Activated naive CD8-positive, alpha-beta T cell (primary cell): Measurements from ENCODE around the gene LMNA.
A peak's percentile ranks its signal among the peaks of the same experiment; 100 is the strongest.

Experiments
- H3K27ac Mint-ChIP-seq: one replicate; pipeline ENCODE4 v1.8.0; 2021; ENCODE audit warnings: mixed read lengths
- H3K27me3 Mint-ChIP-seq: one replicate; pipeline ENCODE4 v1.8.0; 2021; ENCODE audit warnings: mixed read lengths
- H3K36me3 Mint-ChIP-seq: one replicate; pipeline ENCODE4 v1.8.0; 2021; ENCODE audit warnings: mixed read lengths
- H3K4me1 Mint-ChIP-seq: one replicate; pipeline ENCODE4 v1.8.0; 2021; ENCODE audit warnings: low read depth, mixed read lengths
- H3K4me3 Mint-ChIP-seq: one replicate; pipeline ENCODE4 v1.8.0; 2021; ENCODE audit warnings: mild to moderate bottlenecking, mixed read lengths
- H3K9me3 Mint-ChIP-seq: one replicate; pipeline ENCODE4 v1.8.0; 2021; ENCODE audit warnings: low read depth, mixed read lengths

The LMNA gene

GRCh38 chr1:156077430-156077760 is 37.1 kb upstream of the LMNA start:
- peaks cover 2% of the 10 kb centered on the region for H3K27me3 Mint-ChIP-seq
- H3K27ac Mint-ChIP-seq, result no peak overlapping the region
- no peaks in the 10 kb centered on the region for H3K36me3 Mint-ChIP-seq

GRCh38 chr1:156078728-156079127 is 35.8 kb upstream of the LMNA start:
- no peak overlapping the region for H3K4me3 Mint-ChIP-seq
- peaks cover 4% of the 10 kb centered on the region for H3K4me1 Mint-ChIP-seq
- no peaks in the 10 kb centered on the region for H3K36me3 Mint-ChIP-seq
- H3K27ac Mint-ChIP-seq, result no peak overlapping the region
- no peaks in the 10 kb centered on the region for H3K9me3 Mint-ChIP-seq
- peaks cover 4% of the 10 kb centered on the region for H3K27me3 Mint-ChIP-seq

More at GRCh38 chr1:156077430-156077760, 37.1 kb upstream of the LMNA start:
- no peak overlapping the region for H3K4me3 Mint-ChIP-seq
- H3K9me3 Mint-ChIP-seq, result no peaks in the 10 kb centered on the region
- peaks cover 2% of the 10 kb centered on the region for H3K4me1 Mint-ChIP-seq

DNA sequence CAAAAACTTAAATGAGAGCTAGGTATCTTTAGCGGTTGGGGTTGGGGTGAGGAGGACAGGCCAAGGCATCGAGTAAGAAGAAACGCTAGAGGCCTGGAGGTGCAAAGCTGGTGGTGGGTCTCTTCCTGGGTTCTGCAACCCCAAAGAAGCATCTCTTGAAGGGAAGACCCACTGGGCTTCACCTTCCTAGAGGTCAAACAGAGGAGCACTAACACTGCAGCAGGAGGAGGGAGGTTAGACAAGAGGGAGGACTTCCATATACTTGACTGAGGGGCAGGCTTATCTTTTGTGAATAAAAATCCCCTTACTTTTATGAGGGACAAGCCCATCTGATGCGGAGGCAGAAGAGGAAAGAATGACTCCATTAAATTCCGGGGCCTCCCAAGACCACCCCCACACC is 34.7 kb upstream of the LMNA start:
- Mint-ChIP-seq H3K4me3 (peak overlapping the region; percentile 59), H3K36me3 (no peaks in the 10 kb centered on the region), H3K27me3 (peaks cover 7% of the 10 kb centered on the region)

DNA sequence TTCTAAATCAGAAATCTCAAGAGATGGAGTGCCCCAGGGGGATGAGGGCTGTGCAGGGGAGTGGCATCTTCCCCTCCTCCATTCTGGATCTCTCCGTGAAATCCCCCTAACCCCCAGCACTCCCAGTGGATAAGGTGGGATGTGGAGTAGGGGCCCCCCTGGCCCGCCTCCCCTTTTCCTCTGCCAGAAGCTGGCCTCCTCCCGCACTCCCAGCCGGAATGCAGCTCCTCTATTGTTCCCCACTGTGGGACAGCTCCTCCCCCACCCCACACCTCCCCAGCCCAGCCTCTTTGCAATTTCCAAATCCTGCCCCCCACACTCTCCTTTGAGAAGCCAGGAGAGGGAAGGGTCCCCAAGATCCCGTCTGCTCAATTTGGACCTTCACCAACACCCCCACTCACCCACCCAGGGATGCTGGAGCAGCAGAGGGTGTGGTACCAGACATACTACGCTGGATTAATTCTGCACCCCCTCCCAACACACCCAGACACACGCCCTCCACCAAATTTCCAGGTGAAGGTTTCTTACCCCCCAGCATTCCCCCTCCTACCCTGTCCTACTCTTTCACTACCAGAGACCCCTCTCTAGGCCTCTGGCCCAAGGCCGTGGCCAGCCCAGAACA is 34.2 kb upstream of the LMNA start:
- H3K27ac Mint-ChIP-seq, result no peak overlapping the region
- H3K9me3 Mint-ChIP-seq, result no peaks in the 10 kb centered on the region
- H3K27me3 Mint-ChIP-seq, result peaks cover 10% of the 10 kb centered on the region
- H3K36me3 Mint-ChIP-seq, result no peaks in the 10 kb centered on the region
- H3K4me1 Mint-ChIP-seq, result peaks cover 6% of the 10 kb centered on the region
- no peak overlapping the region for H3K4me3 Mint-ChIP-seq

More for the DNA sequence above, 34.7 kb upstream of the LMNA start:
- Mint-ChIP-seq H3K4me1 (peaks cover 6% of the 10 kb centered on the region), H3K27ac (peak overlapping the region; percentile 22), H3K9me3 (no peaks in the 10 kb centered on the region)

- Mint-ChIP-seq H3K27ac (no peak overlapping the region), H3K4me1 (peaks cover 6% of the 10 kb centered on the region), H3K9me3 (no peaks in the 10 kb centered on the region), H3K27me3 (peaks cover 11% of the 10 kb centered on the region), H3K4me3 (peak overlapping the region; percentile 75), H3K36me3 (no peaks in the 10 kb centered on the region)
Measured at GRCh38 chr1:156080863-156081179, 33.7 kb upstream of the LMNA start.

DNA sequence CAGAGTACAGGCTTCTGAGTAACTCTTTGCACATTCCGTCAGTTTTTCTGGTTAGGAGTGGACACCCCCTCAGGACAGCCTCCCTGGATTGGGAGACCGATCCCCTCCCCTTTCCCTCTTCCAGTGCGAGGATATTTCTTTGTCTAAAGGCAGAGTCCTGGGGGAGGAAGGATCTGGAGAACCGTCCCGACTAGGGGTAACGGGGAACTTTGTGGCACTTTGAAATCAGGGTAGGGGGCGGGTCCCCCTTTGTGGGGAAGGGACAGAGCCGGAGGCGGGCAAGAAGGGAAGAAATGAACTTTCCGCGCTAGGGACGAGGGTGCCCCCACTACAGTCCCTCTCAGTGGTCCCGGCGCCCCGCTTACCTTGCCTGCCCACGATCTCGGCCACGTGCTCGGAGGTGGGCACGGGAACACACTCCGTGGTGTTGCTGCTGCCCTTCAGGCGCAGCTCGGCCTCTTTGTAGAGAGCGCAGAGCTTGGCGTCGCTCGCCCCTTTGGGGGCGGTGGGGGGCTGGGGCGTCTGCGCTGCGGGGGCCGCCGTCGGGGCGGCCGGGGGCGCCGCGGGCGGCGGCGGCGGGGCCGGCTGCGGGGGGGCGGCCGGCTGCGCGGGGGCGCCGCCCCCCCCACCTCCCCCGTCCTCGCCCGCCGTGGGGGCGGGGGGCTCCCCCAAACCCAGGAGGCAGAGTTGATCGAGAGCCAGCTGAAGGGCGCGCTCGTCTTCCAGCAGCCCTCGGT is 33.2 kb upstream of the LMNA start:
- Mint-ChIP-seq H3K36me3 (no peaks in the 10 kb centered on the region), H3K4me3 (peak overlapping the region; percentile 77), H3K27me3 (peaks cover 14% of the 10 kb centered on the region), H3K4me1 (peaks cover 6% of the 10 kb centered on the region), H3K9me3 (no peaks in the 10 kb centered on the region), H3K27ac (no peak overlapping the region)

DNA sequence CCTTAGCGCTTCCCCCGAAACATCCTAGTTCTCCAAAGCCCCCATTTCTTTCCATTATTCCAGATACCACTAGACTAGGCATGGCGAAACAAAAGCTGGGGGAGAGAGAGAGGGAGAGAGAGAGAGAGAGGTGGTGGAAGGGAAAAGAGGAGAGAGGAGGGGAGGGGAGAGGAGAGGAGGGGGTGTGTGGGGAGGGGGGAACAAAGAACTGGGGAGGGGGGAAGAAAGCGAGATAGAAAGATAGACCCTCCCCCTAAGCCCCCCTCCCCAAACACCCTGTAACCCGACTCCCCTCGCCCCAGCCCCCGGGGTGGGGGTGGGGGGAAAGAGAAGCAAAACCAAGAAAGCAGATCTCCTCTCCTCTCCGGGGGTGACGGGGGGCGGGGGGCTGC is 32.6 kb upstream of the LMNA start:
- peaks cover 6% of the 10 kb centered on the region for H3K4me1 Mint-ChIP-seq
- H3K4me3 Mint-ChIP-seq, result peak overlapping the region; percentile 84
- H3K9me3 Mint-ChIP-seq, result no peaks in the 10 kb centered on the region
- H3K27ac Mint-ChIP-seq, result no peak overlapping the region
- H3K36me3 Mint-ChIP-seq, result no peaks in the 10 kb centered on the region
- H3K27me3 Mint-ChIP-seq, result peaks cover 16% of the 10 kb centered on the region

DNA sequence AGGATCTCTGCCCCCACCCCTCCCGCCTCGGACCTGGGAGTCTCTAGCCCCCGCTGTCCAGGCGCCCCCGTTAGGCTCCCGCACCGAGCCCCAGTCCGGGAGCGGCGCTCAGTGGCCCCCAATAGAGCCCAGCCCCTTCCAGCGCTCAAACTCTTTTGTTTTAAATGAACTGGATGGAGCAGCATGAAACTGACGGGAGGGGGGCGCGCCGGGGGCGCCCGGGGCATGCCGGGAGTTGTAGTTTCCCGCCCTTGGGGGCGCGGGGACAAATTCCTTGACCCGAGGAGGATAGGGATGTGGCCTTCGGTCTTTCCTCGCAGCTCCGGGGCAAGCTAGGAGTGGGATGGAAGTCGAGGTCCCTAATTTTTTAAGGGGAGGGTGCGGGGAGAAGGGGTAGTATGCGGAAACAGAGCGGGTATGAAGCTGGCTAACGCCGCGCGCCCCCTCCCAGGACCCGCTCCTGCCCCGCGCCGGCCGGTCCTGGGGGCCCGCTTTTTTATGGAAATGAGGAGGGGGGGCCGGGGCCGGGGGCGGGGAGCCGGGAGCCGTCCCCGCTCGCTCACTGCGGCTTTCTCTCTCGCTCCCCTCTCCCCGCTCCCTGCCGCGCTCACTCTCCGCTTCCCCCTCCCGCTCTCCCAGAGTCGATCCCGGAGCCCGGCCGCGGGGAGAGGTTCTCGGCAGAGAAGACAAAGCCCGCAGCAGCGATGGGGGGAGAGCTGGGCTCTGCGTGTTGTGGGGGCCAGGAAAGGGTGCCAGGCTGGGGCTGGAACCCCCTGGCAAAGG is 32.0 kb upstream of the LMNA start, which contains the start of gene MEX3A:
MEX3A (minus strand) TSS at position 157 of the 783 bp plus-strand sequence. CDS start 467 bp downstream, outside the sequence.
- Mint-ChIP-seq H3K27me3 (peaks cover 18% of the 10 kb centered on the region), H3K4me1 (peaks cover 6% of the 10 kb centered on the region), H3K4me3 (peak within 1 kb of the TSS; percentile 84), H3K27ac (no peak within 1 kb of the TSS), H3K9me3 (no peaks in the 10 kb centered on the region), H3K36me3 (no peaks in the 10 kb centered on the region)

- peaks cover 6% of the 10 kb centered on the region for H3K4me1 Mint-ChIP-seq
- peak overlapping the region; percentile 75 for H3K4me3 Mint-ChIP-seq
- H3K27ac Mint-ChIP-seq, result no peak overlapping the region
- H3K27me3 Mint-ChIP-seq, result peaks cover 16% of the 10 kb centered on the region
- H3K9me3 Mint-ChIP-seq, result no peaks in the 10 kb centered on the region
- no peaks in the 10 kb centered on the region for H3K36me3 Mint-ChIP-seq
Measured at GRCh38 chr1:156083800-156084790, 30.4 kb upstream of the LMNA start.

DNA sequence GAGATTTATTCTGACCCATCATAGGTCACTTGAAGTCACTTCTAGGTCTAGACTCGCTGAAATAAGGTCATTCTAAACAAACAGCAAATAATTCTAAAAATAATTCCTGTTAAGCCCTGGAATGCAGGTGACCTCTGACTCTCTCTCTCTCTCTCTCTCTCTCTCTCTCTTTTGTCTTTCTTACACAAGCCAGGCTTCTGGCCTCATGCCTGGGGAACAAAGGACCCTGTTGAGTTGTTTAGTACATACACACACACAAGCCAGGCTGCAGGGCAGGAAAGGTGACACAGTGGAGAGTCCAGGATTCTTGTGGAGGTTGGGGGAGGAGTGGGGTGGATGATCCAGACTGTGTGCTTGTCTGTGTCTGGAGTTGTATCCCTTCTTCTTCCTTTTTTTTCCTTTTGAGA is 28.3 kb upstream of the LMNA start:
- Mint-ChIP-seq H3K27ac (no peak overlapping the region), H3K36me3 (no peaks in the 10 kb centered on the region), H3K9me3 (no peaks in the 10 kb centered on the region), H3K4me1 (peaks cover 8% of the 10 kb centered on the region), H3K27me3 (peaks cover 17% of the 10 kb centered on the region), H3K4me3 (no peak overlapping the region)

GRCh38 chr1:156089704-156090103 is 24.8 kb upstream of the LMNA start:
- Mint-ChIP-seq H3K9me3 (no peaks in the 10 kb centered on the region), H3K4me3 (no peak overlapping the region), H3K36me3 (no peaks in the 10 kb centered on the region), H3K4me1 (peaks cover 4% of the 10 kb centered on the region), H3K27ac (no peak overlapping the region), H3K27me3 (peaks cover 12% of the 10 kb centered on the region)

- peaks cover 4% of the 10 kb centered on the region for H3K4me1 Mint-ChIP-seq
- no peak overlapping the region for H3K27ac Mint-ChIP-seq
- H3K27me3 Mint-ChIP-seq, result peaks cover 11% of the 10 kb centered on the region
- no peak overlapping the region for H3K4me3 Mint-ChIP-seq
- H3K9me3 Mint-ChIP-seq, result no peaks in the 10 kb centered on the region
- no peaks in the 10 kb centered on the region for H3K36me3 Mint-ChIP-seq
Measured at GRCh38 chr1:156090138-156090839, 24.2 kb upstream of the LMNA start.

- Mint-ChIP-seq H3K4me3 (no peak overlapping the region), H3K36me3 (no peaks in the 10 kb centered on the region), H3K9me3 (no peaks in the 10 kb centered on the region), H3K27ac (no peak overlapping the region), H3K27me3 (peaks cover 9% of the 10 kb centered on the region), H3K4me1 (peaks cover 7% of the 10 kb centered on the region)
Measured at GRCh38 chr1:156090840-156091188, 23.7 kb upstream of the LMNA start.

GRCh38 chr1:156091610-156092009 is 22.9 kb upstream of the LMNA start:
- Mint-ChIP-seq H3K9me3 (no peaks in the 10 kb centered on the region), H3K36me3 (no peaks in the 10 kb centered on the region), H3K27ac (no peak overlapping the region), H3K4me1 (peaks cover 15% of the 10 kb centered on the region), H3K27me3 (peaks cover 5% of the 10 kb centered on the region), H3K4me3 (no peak overlapping the region)
